K562 (cell line): ENCODE measurements around the gene CRABP2. TPM values are rescaled to one million over a fixed set of nuclear protein-coding genes. Genes with fewer than 3 reads are reported as not detected.

Source experiments
- ATAC-seq: fragments of 200-7000 bp; cut with Tn5 transposase; 3 replicates; pipeline ENCODE4 v1.9.1; 2020; ENCODE audit warnings: moderate library complexity
- BruUV-seq: library from RNA; stranded (reverse); fragments of 400-500 nt; replicated peaks from 2 replicates; lab custom pipeline; 2021; lab: Mats Ljungman, UMichigan
- CTCF ChIA-PET: fragments of 300-600 bp; formaldehyde crosslinking; extraction: SDS; loops from one replicate; lab custom pipeline; 2021; ENCODE audit warnings: low intra/inter-chr PET ratio; lab: Yijun Ruan, JAX
- POLR2A ChIA-PET: fragments of 300-600, 350-650 bp; sonication (Branson Sonifier 250); formaldehyde crosslinking; extraction: SDS; loops from one replicate; lab custom pipeline; 2021; ENCODE audit warnings: antibody characterized with exemption, inconsistent platforms; lab: Yijun Ruan, JAX
- DNase-seq, 4 experiments: peaks; one replicate each; pipeline versions ENCODE4 v3.0.0 to v3.0.0-alpha.2; 2011 to 2018; ENCODE audit warnings: low spot score in 3 of 4, mixed read lengths in 3 of 4; ENCODE audit errors: extremely low read depth in 1 of 4
- FAIRE-seq: peaks from 2 replicates; lab custom pipeline; 2011; peaks lifted over from hg19 to GRCh38; lab: Jason Lieb, UNC
- H2AFZ ChIP-seq: 2 replicates; pipeline ENCODE4 v1.6.0; 2011; ENCODE audit warnings: low read depth, low read length, control low read depth, inconsistent platforms
- H3K27ac ChIP-seq: fragments of 200-600 bp; 3 replicates; pipeline ENCODE4 v1.8.0; 2011; ENCODE audit warnings: low read depth, mild to moderate bottlenecking, control low read depth, inconsistent platforms, low read length, moderate library complexity, mixed read lengths; ENCODE audit errors: extremely low read depth
- H3K27me3 ChIP-seq, 2 experiments: fragments of 300-600 bp in 1 of 2; 2 replicates in 1 of 2; 3 replicates in 1 of 2; pipeline versions ENCODE4 v1.6.0 to v1.8.0; 2011; ENCODE audit warnings: inconsistent platforms in 2 of 2, low read length in 2 of 2, mild to moderate bottlenecking in 1 of 2, mixed read lengths in 1 of 2, moderate library complexity in 1 of 2; ENCODE audit not compliant: control insufficient read depth in 2 of 2, insufficient read depth in 2 of 2
- H3K36me3 ChIP-seq: fragments of 300-600 bp; 3 replicates; pipeline ENCODE4 v1.8.0; 2011; ENCODE audit warnings: mild to moderate bottlenecking, low read length, inconsistent platforms; ENCODE audit not compliant: control insufficient read depth, insufficient read depth
- H3K4me1 ChIP-seq, 2 experiments: fragments of 200-600 bp in 1 of 2; replicated peaks in 1 of 2; 2 replicates in 1 of 2; 3 replicates in 1 of 2; pipeline versions ENCODE4 v1.5.1 to v1.8.0; 2011; ENCODE audit warnings: inconsistent platforms in 2 of 2, low read length in 2 of 2, mild to moderate bottlenecking in 1 of 2, mixed read lengths in 1 of 2, moderate library complexity in 1 of 2; ENCODE audit not compliant: control insufficient read depth in 2 of 2, insufficient read depth in 2 of 2
- H3K4me2 ChIP-seq: 2 replicates; pipeline ENCODE4 v1.6.1; 2011; ENCODE audit warnings: low read length, control low read depth, inconsistent platforms, mixed read lengths; ENCODE audit not compliant: insufficient read depth
- H3K4me3 ChIP-seq: fragments of 200-600 bp; sonication (generic), shearing (Covaris generic); 2 replicates; pipeline ENCODE4 v1.5.1; 2016; ENCODE audit warnings: control low read depth, inconsistent platforms
- H3K79me2 ChIP-seq: fragments of 200-600 bp; 3 replicates; pipeline ENCODE4 v1.8.0; 2011; ENCODE audit warnings: low read length, inconsistent platforms; ENCODE audit not compliant: control insufficient read depth, insufficient read depth
- H3K9ac ChIP-seq, 2 experiments: 2 replicates each; pipeline versions ENCODE4 v1.6.0 to v1.6.1; 2011; ENCODE audit warnings: low read depth in 2 of 2, low read length in 2 of 2, control low read depth in 1 of 2, inconsistent platforms in 1 of 2, mild to moderate bottlenecking in 1 of 2, mixed read lengths in 1 of 2; ENCODE audit not compliant: insufficient read depth in 1 of 2
- H3K9me1 ChIP-seq: one replicate; pipeline ENCODE4 v1.6.0; 2011; ENCODE audit warnings: inconsistent platforms, mild to moderate bottlenecking, low read length, moderate library complexity; ENCODE audit not compliant: control insufficient read depth, insufficient read depth
- H3K9me3 ChIP-seq: replicated peaks from 2 replicates; pipeline ENCODE4 v1.5.1; 2011; ENCODE audit warnings: low read depth, low read length, inconsistent platforms; ENCODE audit not compliant: control insufficient read depth, insufficient read depth
- H4K20me1 ChIP-seq: replicated peaks from 2 replicates; pipeline ENCODE4 v1.6.1; 2011; ENCODE audit warnings: low read length, inconsistent platforms, mixed read lengths; ENCODE audit not compliant: control insufficient read depth, insufficient read depth
- MAZ ChIP-seq, 2 experiments: fragments of 450-650 bp in 1 of 2; sonication (generic) in 1 of 2; formaldehyde crosslinking; IDR thresholded peaks in 1 of 2; conservative IDR thresholded peaks in 1 of 2; 2 replicates each; pipeline versions ENCODE4 v1.4.0 to v1.5.0; 2020; ENCODE audit warnings: mild to moderate bottlenecking in 1 of 2, missing genetic modification reagents in 1 of 2
- RBBP5 ChIP-seq: fragments of 200-600 bp; sonication (generic); IDR thresholded peaks from 2 replicates; pipeline ENCODE4 v1.6.1; 2012; ENCODE audit warnings: borderline replicate concordance, mild to moderate bottlenecking, low read length, control low read depth, inconsistent platforms; ENCODE audit not compliant: insufficient read depth, poor library complexity, severe bottlenecking
- SMARCA4 ChIP-seq: fragments of 450-650 bp; IDR thresholded peaks from 2 replicates; pipeline ENCODE4 v1.6.1; 2016
- WGBS: fragments of 100-300 bp; shearing (Covaris generic); methylation state at CpG from one replicate; pipeline ENCODE4 v1.1.6; 2016; ENCODE audit warnings: low coverage, mixed read lengths; ENCODE audit not compliant: insufficient coverage; ENCODE audit errors: missing lambda C conversion rate; 5-methylcytosine and 5-hydroxymethylcytosine counted together
- in situ Hi-C: fragments of 300-500 bp; cut with MboI; formaldehyde crosslinking; loops from 4 replicates; pipeline ENCODE4 v1.15.0; 2018; ENCODE audit warnings: inconsistent platforms, mixed read lengths
- intact Hi-C: fragments of 100-400 bp; cut with micrococcal nuclease; formaldehyde crosslinking; loops from 2 replicates; pipeline ENCODE4 v1.14.2; 2022
- polyA plus RNA-seq, 8 experiments: library from polyadenylated mRNA; depleted of rRNA in 4 of 8; stranded (reverse) in 5 of 8; unstranded in 3 of 8; fragments of >200 nt; fragmentation: Nextera tagmentation in 2 of 8; fragmentation: Illumina TruSeq in 1 of 8; extraction: Ambion mirVana in 2 of 8; extraction: Trizol in 1 of 8; gene quantifications; 2 replicates each; pipeline versions ENCODE4 v1.2.1 to v1.2.3, GENCODE V29; 2011 to 2014; ENCODE audit warnings: inconsistent platforms in 1 of 8, missing spikeins in 1 of 8
- total RNA-seq, 7 experiments: library from RNA; depleted of rRNA in 6 of 7; stranded (reverse); fragments of >200 nt in 6 of 7; fragmentation: Illumina TruSeq in 2 of 7; extraction: Trizol in 2 of 7; gene quantifications; 2 replicates each; pipeline versions ENCODE4 v1.2.1 to v1.2.3, GENCODE V29; 2011 to 2021; ENCODE audit warnings: low replicate concordance in 1 of 7
- TF ChIP-seq, protein P1 (sequence below): fragments of 450-650 bp; IDR thresholded peaks from 2 replicates; pipeline ENCODE4 v1.6.1; 2017; ENCODE audit warnings: antibody characterized with exemption, mild to moderate bottlenecking
- TF ChIP-seq, protein P2 (sequence below): IDR thresholded peaks from 2 replicates; pipeline ENCODE4 v1.6.1; 2016; ENCODE audit warnings: missing genetic modification characterization, missing compliant biosample characterization
- TF ChIP-seq, protein P3 (sequence below), 2 experiments: IDR thresholded peaks; 2 replicates each; pipeline ENCODE4 v1.6.1; 2012; ENCODE audit warnings: improper control_type of control experiment in 2 of 2, low read depth in 2 of 2, low read length in 2 of 2, borderline replicate concordance in 1 of 2
- TF ChIP-seq, protein P4 (sequence below): fragments of 450-650 bp; formaldehyde crosslinking; IDR thresholded peaks from 2 replicates; pipeline ENCODE4 v1.4.0; 2022; ENCODE audit warnings: missing genetic modification characterization

The CRABP2 gene
- total and polyA plus RNA-seq, 9 of the 15 experiments (the other 6 are each of a cell fraction or from before 2014, with no cell fraction given) = 0.30 to 2.5 (median 0.82) TPM

DNA sequence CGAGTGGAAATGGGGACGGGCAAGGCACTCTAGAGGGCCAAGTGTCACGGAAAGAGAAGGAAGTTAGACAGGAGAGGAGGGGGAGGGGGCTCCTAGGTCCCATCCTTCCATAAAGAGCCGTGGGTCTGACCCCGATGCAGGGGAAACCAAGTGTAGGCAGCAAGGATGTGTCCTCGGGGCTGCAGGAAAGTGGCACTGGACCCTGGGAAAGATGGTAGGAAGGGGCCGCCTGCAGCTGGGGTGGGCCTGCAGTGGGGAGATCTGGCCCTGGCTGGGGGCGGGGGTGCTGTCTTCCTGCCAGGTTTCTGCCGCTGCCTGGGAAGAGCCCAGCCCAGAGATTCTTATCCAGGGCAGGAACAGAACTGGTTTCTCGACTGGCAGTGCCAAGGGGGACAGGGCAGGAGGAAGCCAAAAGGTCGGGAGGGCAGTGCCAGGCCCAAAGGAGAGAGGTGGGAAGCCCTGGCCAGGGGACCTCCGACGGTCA, 12.9 kb downstream of the CRABP2 start (continued):
- TF ChIP-seq, protein P1, sequence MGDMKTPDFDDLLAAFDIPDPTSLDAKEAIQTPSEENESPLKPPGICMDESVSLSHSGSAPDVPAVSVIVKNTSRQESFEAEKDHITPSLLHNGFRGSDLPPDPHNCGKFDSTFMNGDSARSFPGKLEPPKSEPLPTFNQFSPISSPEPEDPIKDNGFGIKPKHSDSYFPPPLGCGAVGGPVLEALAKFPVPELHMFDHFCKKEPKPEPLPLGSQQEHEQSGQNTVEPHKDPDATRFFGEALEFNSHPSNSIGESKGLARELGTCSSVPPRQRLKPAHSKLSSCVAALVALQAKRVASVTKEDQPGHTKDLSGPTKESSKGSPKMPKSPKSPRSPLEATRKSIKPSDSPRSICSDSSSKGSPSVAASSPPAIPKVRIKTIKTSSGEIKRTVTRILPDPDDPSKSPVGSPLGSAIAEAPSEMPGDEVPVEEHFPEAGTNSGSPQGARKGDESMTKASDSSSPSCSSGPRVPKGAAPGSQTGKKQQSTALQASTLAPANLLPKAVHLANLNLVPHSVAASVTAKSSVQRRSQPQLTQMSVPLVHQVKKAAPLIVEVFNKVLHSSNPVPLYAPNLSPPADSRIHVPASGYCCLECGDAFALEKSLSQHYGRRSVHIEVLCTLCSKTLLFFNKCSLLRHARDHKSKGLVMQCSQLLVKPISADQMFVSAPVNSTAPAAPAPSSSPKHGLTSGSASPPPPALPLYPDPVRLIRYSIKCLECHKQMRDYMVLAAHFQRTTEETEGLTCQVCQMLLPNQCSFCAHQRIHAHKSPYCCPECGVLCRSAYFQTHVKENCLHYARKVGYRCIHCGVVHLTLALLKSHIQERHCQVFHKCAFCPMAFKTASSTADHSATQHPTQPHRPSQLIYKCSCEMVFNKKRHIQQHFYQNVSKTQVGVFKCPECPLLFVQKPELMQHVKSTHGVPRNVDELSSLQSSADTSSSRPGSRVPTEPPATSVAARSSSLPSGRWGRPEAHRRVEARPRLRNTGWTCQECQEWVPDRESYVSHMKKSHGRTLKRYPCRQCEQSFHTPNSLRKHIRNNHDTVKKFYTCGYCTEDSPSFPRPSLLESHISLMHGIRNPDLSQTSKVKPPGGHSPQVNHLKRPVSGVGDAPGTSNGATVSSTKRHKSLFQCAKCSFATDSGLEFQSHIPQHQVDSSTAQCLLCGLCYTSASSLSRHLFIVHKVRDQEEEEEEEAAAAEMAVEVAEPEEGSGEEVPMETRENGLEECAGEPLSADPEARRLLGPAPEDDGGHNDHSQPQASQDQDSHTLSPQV = 0 out of 2 replicates have a peak, but pooled peaks have one; percentile 62
- TF ChIP-seq RBBP5 = peak; percentile 6

DNA sequence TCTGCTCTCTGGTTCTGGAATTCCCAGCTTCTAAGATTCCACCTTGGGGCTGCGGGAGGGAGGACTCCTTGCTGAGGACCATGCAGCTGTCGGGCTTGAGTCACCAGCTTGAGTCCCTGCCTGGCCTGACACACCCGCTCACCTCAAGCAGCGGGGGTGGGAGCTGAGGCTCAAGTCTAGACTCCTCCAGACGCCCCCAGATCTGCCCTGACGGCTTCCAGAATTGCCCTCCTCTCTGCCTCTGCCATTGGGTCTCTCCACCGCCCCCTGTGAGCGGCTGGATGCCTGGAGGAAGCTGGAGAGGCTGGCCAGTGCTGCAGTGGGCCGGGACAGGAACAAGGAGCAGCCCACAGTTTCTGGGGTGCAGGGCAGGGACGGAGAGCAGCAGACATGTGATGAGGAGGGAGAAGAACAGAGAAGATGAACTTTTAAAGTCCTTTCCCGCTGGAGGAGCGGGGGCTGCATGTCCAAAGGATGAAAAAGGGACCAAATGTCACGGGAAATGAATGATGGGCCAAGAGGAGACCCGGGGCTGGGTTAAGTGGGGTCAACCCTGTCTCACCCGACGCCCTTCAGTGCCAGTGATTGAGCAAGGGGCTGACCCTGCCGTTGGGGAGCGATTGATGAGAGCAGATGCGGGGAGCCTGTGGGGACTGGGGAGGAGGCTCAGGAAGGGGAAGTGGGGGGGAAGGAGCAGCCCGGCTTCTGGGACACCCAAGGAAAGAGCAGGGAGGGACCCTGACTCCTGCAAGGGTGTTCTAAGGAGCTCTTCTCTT, 13.5 kb downstream of the CRABP2 start:
- DNase-seq (peak; percentile 45 to 73 (median 65)), FAIRE-seq (peak; percentile 11), ATAC-seq (no peak)
- 19% methylated on average over 17 of the region's 20 CpGs for WGBS
- Histone ChIP-seq H3K79me2 (0 out of 3 replicates have a peak, but pooled peaks cover 3% of the 10 kb centered on the region), H2AFZ (peak overlapping the region; percentile 92), H4K20me1 (no peaks in the 10 kb centered on the region), H3K9ac (peak overlapping the region in 1 of 2 experiments; percentile 92; a peak in 3 of 4 replicates), H3K4me2 (peak overlapping the region; percentile 54), H3K9me3 (no peaks in the 10 kb centered on the region), H3K9me1 (no peaks in the 10 kb centered on the region), H3K27ac (peak overlapping the region; percentile 91; the same call in 1 of the 3 replicates), H3K4me3 (no peak overlapping the region), H3K36me3 (no peaks in the 10 kb centered on the region), H3K4me1 (peaks cover 49 to 62% of the 10 kb centered on the region in 2 experiments), H3K27me3 (no peaks in the 10 kb centered on the region)
- CTCF ChIA-PET = interaction anchor here (6.6 kb wide), 1 partner anchor 34 kb away, joined by 143 read pairs; the partner anchor contains the start of genes ISG20L2 and METTL25B
- POLR2A ChIA-PET = interaction anchor here (0.6 to 5.9 kb wide), 11 partner anchors 9 to 126 kb away, joined by 3 to 60 read pairs (median 3); partner anchors contain the start of genes ISG20L2, METTL25B, MRPL24 and NES
- intact Hi-C loops = no loop called here
- no TSS peak for BruUV-seq
- in situ Hi-C loops = no loop called here
- peak; percentile 57 for TF ChIP-seq SMARCA4
- TF ChIP-seq, protein P2, sequence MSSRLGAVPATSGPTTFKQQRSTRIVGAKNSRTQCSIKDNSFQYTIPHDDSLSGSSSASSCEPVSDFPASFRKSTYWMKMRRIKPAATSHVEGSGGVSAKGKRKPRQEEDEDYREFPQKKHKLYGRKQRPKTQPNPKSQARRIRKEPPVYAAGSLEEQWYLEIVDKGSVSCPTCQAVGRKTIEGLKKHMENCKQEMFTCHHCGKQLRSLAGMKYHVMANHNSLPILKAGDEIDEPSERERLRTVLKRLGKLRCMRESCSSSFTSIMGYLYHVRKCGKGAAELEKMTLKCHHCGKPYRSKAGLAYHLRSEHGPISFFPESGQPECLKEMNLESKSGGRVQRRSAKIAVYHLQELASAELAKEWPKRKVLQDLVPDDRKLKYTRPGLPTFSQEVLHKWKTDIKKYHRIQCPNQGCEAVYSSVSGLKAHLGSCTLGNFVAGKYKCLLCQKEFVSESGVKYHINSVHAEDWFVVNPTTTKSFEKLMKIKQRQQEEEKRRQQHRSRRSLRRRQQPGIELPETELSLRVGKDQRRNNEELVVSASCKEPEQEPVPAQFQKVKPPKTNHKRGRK (tag) = peak; percentile 54; the same call in 1 of the 2 replicates
- TF ChIP-seq, protein P3, sequence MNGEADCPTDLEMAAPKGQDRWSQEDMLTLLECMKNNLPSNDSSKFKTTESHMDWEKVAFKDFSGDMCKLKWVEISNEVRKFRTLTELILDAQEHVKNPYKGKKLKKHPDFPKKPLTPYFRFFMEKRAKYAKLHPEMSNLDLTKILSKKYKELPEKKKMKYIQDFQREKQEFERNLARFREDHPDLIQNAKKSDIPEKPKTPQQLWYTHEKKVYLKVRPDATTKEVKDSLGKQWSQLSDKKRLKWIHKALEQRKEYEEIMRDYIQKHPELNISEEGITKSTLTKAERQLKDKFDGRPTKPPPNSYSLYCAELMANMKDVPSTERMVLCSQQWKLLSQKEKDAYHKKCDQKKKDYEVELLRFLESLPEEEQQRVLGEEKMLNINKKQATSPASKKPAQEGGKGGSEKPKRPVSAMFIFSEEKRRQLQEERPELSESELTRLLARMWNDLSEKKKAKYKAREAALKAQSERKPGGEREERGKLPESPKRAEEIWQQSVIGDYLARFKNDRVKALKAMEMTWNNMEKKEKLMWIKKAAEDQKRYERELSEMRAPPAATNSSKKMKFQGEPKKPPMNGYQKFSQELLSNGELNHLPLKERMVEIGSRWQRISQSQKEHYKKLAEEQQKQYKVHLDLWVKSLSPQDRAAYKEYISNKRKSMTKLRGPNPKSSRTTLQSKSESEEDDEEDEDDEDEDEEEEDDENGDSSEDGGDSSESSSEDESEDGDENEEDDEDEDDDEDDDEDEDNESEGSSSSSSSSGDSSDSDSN (IDR thresholded peaks at IDR 0.05; ENCODE audit: borderline replicate concordance in 1 of 2, low read depth in 2 of 2, low read length in 2 of 2) = peak in 1 of 2 experiments; percentile 69; a peak in 1 of 4 replicates
- peak in 1 of 2 experiments; percentile 34; a peak in 1 of 4 replicates for TF ChIP-seq MAZ (CRISPR knock-in tag; conservative IDR thresholded peaks at IDR 0.05 in 1 of 2, IDR thresholded peaks at IDR 0.05 in 1 of 2)
- TF ChIP-seq, protein P4, sequence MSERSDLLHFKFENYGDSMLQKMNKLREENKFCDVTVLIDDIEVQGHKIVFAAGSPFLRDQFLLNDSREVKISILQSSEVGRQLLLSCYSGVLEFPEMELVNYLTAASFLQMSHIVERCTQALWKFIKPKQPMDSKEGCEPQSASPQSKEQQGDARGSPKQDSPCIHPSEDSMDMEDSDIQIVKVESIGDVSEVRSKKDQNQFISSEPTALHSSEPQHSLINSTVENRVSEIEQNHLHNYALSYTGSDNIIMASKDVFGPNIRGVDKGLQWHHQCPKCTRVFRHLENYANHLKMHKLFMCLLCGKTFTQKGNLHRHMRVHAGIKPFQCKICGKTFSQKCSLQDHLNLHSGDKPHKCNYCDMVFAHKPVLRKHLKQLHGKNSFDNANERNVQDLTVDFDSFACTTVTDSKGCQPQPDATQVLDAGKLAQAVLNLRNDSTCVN (CRISPR knock-in tag) = no peak
